Neuronal stem cell (in vitro differentiated cells): ENCODE measurements around the gene CDK16.

Experiments
- DNase-seq: peaks from one replicate; pipeline ENCODE4 v3.0.0-alpha.2; 2013; ENCODE audit warnings: low spot score
- H2AFZ ChIP-seq: one replicate; pipeline ENCODE4 v1.6.1; 2013; ENCODE audit warnings: mild to moderate bottlenecking, low read length, inconsistent platforms
- H2AK5ac ChIP-seq: 2 replicates; pipeline ENCODE4 v1.6.1; 2013; ENCODE audit warnings: low read depth, mild to moderate bottlenecking, inconsistent platforms, low read length, moderate library complexity, mixed read lengths
- H2BK120ac ChIP-seq: 2 replicates; pipeline ENCODE4 v1.6.1; 2013; ENCODE audit warnings: low read depth, mild to moderate bottlenecking, inconsistent platforms, low read length, moderate library complexity, mixed read lengths
- H2BK12ac ChIP-seq: one replicate; pipeline ENCODE4 v1.6.1; 2013; ENCODE audit warnings: low read length, inconsistent platforms
- H2BK15ac ChIP-seq: 2 replicates; pipeline ENCODE4 v1.6.1; 2013; ENCODE audit warnings: mild to moderate bottlenecking, low read length, inconsistent platforms, mixed read lengths
- H2BK5ac ChIP-seq: one replicate; pipeline ENCODE4 v1.6.1; 2013; ENCODE audit warnings: inconsistent platforms, mild to moderate bottlenecking, low read length, moderate library complexity
- H3K14ac ChIP-seq: one replicate; pipeline ENCODE4 v1.6.1; 2013; ENCODE audit warnings: low read length, inconsistent platforms
- H3K18ac ChIP-seq: 2 replicates; pipeline ENCODE4 v1.6.1; 2013; ENCODE audit warnings: low read length, inconsistent platforms
- H3K23ac ChIP-seq: 2 replicates; pipeline ENCODE4 v1.6.1; 2013; ENCODE audit warnings: low read depth, mild to moderate bottlenecking, mixed read lengths, low read length, inconsistent platforms; ENCODE audit not compliant: poor library complexity
- H3K27ac ChIP-seq: replicated peaks from 3 replicates; pipeline ENCODE4 v1.5.1; 2013; ENCODE audit warnings: low read length, inconsistent platforms
- H3K27me3 ChIP-seq, 3 experiments: 2 replicates each; pipeline ENCODE4 v1.6.1; 2013; ENCODE audit warnings: low read length in 3 of 3, mild to moderate bottlenecking in 2 of 3, inconsistent platforms in 1 of 3, low read depth in 1 of 3, mixed read lengths in 1 of 3, moderate library complexity in 1 of 3; ENCODE audit not compliant: control insufficient read depth in 3 of 3, insufficient read depth in 3 of 3
- H3K36me3 ChIP-seq, 2 donors: replicated peaks in 1 of 2; 2 replicates each; pipeline ENCODE4 v1.6.1; 2013; ENCODE audit warnings: low read length in 2 of 2; ENCODE audit not compliant: control insufficient read depth in 2 of 2, insufficient read depth in 2 of 2
- H3K4ac ChIP-seq: 2 replicates; pipeline ENCODE4 v1.6.1; 2013; ENCODE audit warnings: inconsistent platforms, mild to moderate bottlenecking, low read length, moderate library complexity
- H3K4me1 ChIP-seq, 2 donors: 1 replicate in 1 of 2; 2 replicates in 1 of 2; pipeline ENCODE4 v1.6.1; 2013; ENCODE audit warnings: low read length in 2 of 2, low read depth in 1 of 2; ENCODE audit not compliant: control insufficient read depth in 2 of 2, insufficient read depth in 1 of 2
- H3K4me2 ChIP-seq: one replicate; pipeline ENCODE4 v1.6.1; 2013; ENCODE audit warnings: mild to moderate bottlenecking, low read length, inconsistent platforms; ENCODE audit not compliant: insufficient read depth, poor library complexity, severe bottlenecking
- H3K4me3 ChIP-seq, 2 donors: 2 replicates each; pipeline ENCODE4 v1.5.1; 2013; ENCODE audit warnings: low read length in 2 of 2, mild to moderate bottlenecking in 2 of 2, inconsistent platforms in 1 of 2, moderate library complexity in 1 of 2
- H3K79me1 ChIP-seq: one replicate; pipeline ENCODE4 v1.6.1; 2013; ENCODE audit warnings: low read depth, mild to moderate bottlenecking, inconsistent platforms, low read length, moderate library complexity
- H3K9ac ChIP-seq: one replicate; pipeline ENCODE4 v1.6.1; 2013; ENCODE audit warnings: mild to moderate bottlenecking, low read depth, low read length, inconsistent platforms; ENCODE audit not compliant: poor library complexity
- H3K9me3 ChIP-seq, 2 donors: replicated peaks in 1 of 2; 2 replicates each; pipeline versions ENCODE3 to v1.6.1; 2013; ENCODE audit warnings: low read length in 2 of 2, mild to moderate bottlenecking in 2 of 2, inconsistent platforms in 1 of 2, low read depth in 1 of 2, mixed read lengths in 1 of 2, moderate library complexity in 1 of 2; ENCODE audit not compliant: control insufficient read depth in 2 of 2, insufficient read depth in 1 of 2
- H4K8ac ChIP-seq: one replicate; pipeline ENCODE4 v1.6.1; 2013; ENCODE audit warnings: low read depth, mild to moderate bottlenecking, inconsistent platforms, low read length, moderate library complexity
- H4K91ac ChIP-seq: one replicate; pipeline ENCODE4 v1.6.1; 2013; ENCODE audit warnings: low read length, low read depth, mild to moderate bottlenecking, inconsistent platforms; ENCODE audit not compliant: poor library complexity
- WGBS, 2 donors: extraction: QIAGEN DNeasy Blood & Tissue Kit; methylation state at CpG; one replicate each; pipeline ENCODE4 v1.1.7; 2013; ENCODE audit warnings: missing lambda C conversion rate in 2 of 2, mixed read lengths in 1 of 2; ENCODE audit not compliant: insufficient read length in 2 of 2, insufficient replicate concordance in 1 of 2; ENCODE audit errors: extremely low coverage in 2 of 2; 5-methylcytosine and 5-hydroxymethylcytosine counted together

The CDK16 gene

DNA sequence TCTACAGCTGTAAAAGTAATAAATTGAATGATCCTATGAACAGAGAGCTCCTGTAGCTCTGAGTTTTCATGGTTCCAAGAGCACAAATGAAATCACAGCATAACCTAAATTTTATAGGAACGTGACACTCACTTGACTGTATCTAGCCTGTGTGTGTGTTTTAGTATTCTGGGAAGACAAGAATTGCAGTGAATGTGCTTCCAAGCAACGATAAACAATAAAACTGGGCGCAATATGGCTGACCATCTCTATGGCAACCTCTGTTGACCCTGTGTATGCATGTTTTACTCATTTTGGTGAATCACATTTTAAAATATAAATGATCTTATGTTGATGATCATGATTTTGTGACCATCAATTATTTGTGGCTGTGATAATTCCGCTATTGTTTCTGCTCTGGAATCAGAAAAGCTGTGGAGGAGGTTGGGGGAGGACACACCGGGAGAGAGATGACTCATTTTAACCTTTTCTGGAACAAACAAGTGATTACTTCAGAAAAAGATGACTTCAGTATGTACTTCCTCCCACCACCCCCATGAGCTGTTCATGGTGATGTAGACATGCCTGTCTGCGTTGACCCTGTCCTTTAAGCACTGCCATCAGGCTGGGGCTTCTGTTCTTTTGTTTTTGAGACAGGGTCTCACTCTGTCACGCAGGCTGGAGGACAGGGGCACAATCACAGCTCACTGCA is 46.1 kb downstream of the CDK16 start:
- H3K23ac ChIP-seq, result no peak overlapping the region
- H3K4me3 ChIP-seq, result no peak overlapping the region
- no peak overlapping the region for H2BK15ac ChIP-seq
- no peak overlapping the region for H4K8ac ChIP-seq
- H3K27me3 ChIP-seq, result peaks cover 0 to 5% (median 0%) of the 10 kb centered on the region in 3 experiments
- H3K79me1 ChIP-seq, result no peaks in the 10 kb centered on the region
- H3K18ac ChIP-seq, result no peak overlapping the region
- no peak overlapping the region for H3K14ac ChIP-seq
- H2BK12ac ChIP-seq, result no peak overlapping the region
- H2BK120ac ChIP-seq, result no peak overlapping the region
- H3K36me3 ChIP-seq, result no peaks in the 10 kb centered on the region
- no peak overlapping the region for H3K4me2 ChIP-seq
- no peak overlapping the region for H3K27ac ChIP-seq
- no peak overlapping the region for H3K9ac ChIP-seq
- H4K91ac ChIP-seq, result no peak overlapping the region
- no peak overlapping the region for H3K4ac ChIP-seq
- H2BK5ac ChIP-seq, result no peak overlapping the region
- H2AFZ ChIP-seq, result peak overlapping the region; percentile 68
- no peak overlapping the region for H2AK5ac ChIP-seq
- DNase-seq, result no peak
- peaks cover 2 to 18% of the 10 kb centered on the region in 2 donors for H3K4me1 ChIP-seq
- WGBS, 2 donors, result no CpG with 5 or more reads among the region's 7 CpGs
- peaks cover 0 to 3% of the 10 kb centered on the region in 2 donors for H3K9me3 ChIP-seq

DNA sequence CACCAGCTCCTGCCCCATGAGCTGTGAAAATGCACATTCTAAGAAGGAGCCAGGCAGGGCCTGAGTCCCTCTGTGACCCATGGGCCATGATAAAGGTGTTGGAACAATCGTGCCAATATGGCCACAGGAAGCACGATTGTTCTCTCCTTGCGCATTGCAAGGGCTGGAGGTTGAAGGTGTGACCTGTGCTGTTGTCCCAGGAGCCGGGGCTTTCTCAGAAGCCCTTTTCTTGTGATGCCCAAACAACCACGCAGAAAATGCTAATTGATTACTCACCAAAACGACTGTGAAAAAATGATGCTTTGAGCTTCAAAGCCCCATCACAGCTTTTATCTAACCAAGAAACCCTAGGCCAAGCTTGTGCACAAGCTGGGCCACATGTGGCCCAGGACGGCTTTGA is 48.2 kb downstream of the CDK16 start:
- H2BK5ac ChIP-seq, result no peak overlapping the region

DNA sequence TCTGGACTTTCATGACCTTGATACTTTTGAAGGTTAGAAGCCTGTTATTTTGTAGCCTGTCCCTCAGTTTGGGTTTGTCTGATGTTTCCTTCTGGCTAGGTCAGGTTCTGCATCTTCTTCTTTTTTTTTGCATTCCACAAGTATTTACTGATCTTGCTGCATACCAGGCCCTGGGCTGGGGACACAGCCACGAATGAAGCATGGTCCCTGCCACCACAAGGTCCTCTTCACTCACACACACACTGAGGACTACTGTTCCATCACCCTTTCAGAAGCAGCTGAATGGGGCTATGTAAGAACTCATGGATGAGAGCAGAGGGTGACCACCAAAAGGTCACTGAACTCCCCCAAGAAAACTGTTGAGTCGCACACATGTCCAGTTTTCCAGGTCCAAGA is 53.5 kb downstream of the CDK16 start:
- no CpG with 5 or more reads among the region's 2 CpGs for WGBS, 2 donors
- H2BK5ac ChIP-seq, result no peak overlapping the region

More for the DNA sequence above, 48.2 kb downstream of the CDK16 start:
- Histone ChIP-seq H3K36me3 (no peaks in the 10 kb centered on the region), H3K27ac (no peak overlapping the region), H2AK5ac (no peak overlapping the region), H2AFZ (peak overlapping the region; percentile 80), H4K91ac (no peak overlapping the region), H3K79me1 (no peaks in the 10 kb centered on the region), H3K9me3 (peaks cover 0 to 1% of the 10 kb centered on the region in 2 donors), H3K18ac (no peak overlapping the region), H2BK120ac (no peak overlapping the region), H3K4me1 (peaks cover 2 to 18% of the 10 kb centered on the region in 2 donors), H2BK12ac (no peak overlapping the region), H3K27me3 (peaks cover 0 to 5% (median 0%) of the 10 kb centered on the region in 3 experiments), H4K8ac (no peak overlapping the region), H3K4me2 (no peak overlapping the region), H3K9ac (no peak overlapping the region), H3K4ac (no peak overlapping the region), H2BK15ac (no peak overlapping the region), H3K4me3 (no peak overlapping the region), H3K23ac (no peak overlapping the region), H3K14ac (no peak overlapping the region)
- no CpG with 5 or more reads among the region's 7 CpGs for WGBS, 2 donors
- DNase-seq, result no peak

DNA sequence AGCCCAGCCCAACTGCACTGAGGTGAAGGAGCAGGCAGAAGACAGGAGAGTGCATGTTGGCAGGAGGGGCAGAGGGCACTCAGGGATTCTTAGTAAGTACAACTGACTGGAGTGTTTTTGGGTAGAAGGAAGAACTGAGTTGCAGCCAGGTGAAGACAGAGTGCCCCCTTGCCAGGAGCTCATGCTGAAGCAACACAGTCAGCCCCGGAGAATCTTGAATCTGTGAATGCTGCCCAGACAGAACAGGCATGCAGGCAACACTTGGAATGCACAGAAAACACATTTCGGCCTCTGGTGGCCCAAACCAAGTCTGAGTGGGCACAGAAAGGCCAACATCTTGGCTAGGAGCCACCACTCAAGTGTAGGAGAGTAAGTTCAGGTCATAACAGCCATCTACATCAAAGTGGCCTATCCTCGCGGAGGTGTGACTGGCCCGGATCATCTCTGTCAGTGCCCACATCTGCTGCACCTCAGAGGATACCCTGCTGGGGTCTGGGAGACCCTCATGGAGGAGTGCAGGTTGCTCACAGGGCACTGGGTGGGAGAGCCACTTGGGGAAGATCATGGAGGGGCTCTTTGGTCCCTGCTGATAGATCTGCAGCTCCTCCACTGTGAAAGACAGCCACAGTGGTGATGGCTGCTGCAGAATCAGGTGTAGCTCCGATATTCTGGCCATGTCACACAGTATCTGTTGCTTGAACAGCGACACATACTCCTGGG is 54.7 kb downstream of the CDK16 start:
- H2BK15ac ChIP-seq, result no peak overlapping the region
- no peaks in the 10 kb centered on the region for H3K9me3 ChIP-seq
- H2AFZ ChIP-seq, result no peak overlapping the region
- no peak overlapping the region for H3K14ac ChIP-seq
- H3K4me2 ChIP-seq, result no peak overlapping the region
- H3K27me3 ChIP-seq, result peaks cover 0 to 13% (median 0%) of the 10 kb centered on the region in 3 experiments
- WGBS, 2 donors, result no CpG with 5 or more reads among the region's 7 CpGs
- H2BK5ac ChIP-seq, result no peak overlapping the region
- H2BK120ac ChIP-seq, result no peak overlapping the region
- H3K27ac ChIP-seq, result no peak overlapping the region
- H3K18ac ChIP-seq, result no peak overlapping the region
- H3K4me3 ChIP-seq, result no peak overlapping the region
- H3K36me3 ChIP-seq, result no peaks in the 10 kb centered on the region
- H2BK12ac ChIP-seq, result no peak overlapping the region
- H3K9ac ChIP-seq, result no peak overlapping the region
- H3K23ac ChIP-seq, result no peak overlapping the region
- no peak overlapping the region for H2AK5ac ChIP-seq
- DNase-seq, result no peak
- H4K8ac ChIP-seq, result no peak overlapping the region
- H4K91ac ChIP-seq, result no peak overlapping the region
- H3K4ac ChIP-seq, result no peak overlapping the region
- H3K4me1 ChIP-seq, result no peaks in the 10 kb centered on the region
- no peaks in the 10 kb centered on the region for H3K79me1 ChIP-seq

More for the DNA sequence above, 53.5 kb downstream of the CDK16 start:
- Histone ChIP-seq H3K27ac (no peak overlapping the region), H4K91ac (no peak overlapping the region), H2AFZ (no peak overlapping the region), H3K27me3 (peaks cover 0 to 13% (median 0%) of the 10 kb centered on the region in 3 experiments), H3K9me3 (no peaks in the 10 kb centered on the region), H4K8ac (no peak overlapping the region), H3K18ac (no peak overlapping the region), H3K23ac (no peak overlapping the region), H3K4ac (no peak overlapping the region), H3K9ac (no peak overlapping the region), H3K4me3 (no peak overlapping the region), H3K4me2 (no peak overlapping the region), H2BK15ac (no peak overlapping the region), H3K36me3 (no peaks in the 10 kb centered on the region), H3K79me1 (no peaks in the 10 kb centered on the region), H3K4me1 (no peaks in the 10 kb centered on the region), H2BK12ac (no peak overlapping the region), H2AK5ac (no peak overlapping the region), H2BK120ac (no peak overlapping the region), H3K14ac (no peak overlapping the region)
- DNase-seq, result no peak
